GM23248 (cell line): ENCODE data around the gene IGSF5.

Source experiments
- EZH2 ChIP-seq: fragments of 200-600 bp; sonication (generic); IDR thresholded peaks from 2 replicates; pipeline ENCODE4 v1.6.1; 2018; ENCODE audit warnings: antibody characterized with exemption, mild to moderate bottlenecking; ENCODE audit not compliant: insufficient read depth, poor library complexity, severe bottlenecking
- EZH2phosphoT487 ChIP-seq: fragments of 200-600 bp; sonication (generic); IDR thresholded peaks from 2 replicates; pipeline ENCODE4 v1.6.1; 2018; ENCODE audit warnings: antibody characterized with exemption, moderate library complexity, mild to moderate bottlenecking, low read depth; ENCODE audit not compliant: insufficient read depth

GRCh38 chr21:39802217-39802616, 57.2 kb downstream of the IGSF5 start:
- TF ChIP-seq EZH2 (no peak), EZH2phosphoT487 (no peak)
